ENCODE results near the gene GPBAR1. TPM values are rescaled to one million over a fixed set of nuclear protein-coding genes. Genes with fewer than 3 reads are reported as not detected.

Gene GPBAR1, protein sequence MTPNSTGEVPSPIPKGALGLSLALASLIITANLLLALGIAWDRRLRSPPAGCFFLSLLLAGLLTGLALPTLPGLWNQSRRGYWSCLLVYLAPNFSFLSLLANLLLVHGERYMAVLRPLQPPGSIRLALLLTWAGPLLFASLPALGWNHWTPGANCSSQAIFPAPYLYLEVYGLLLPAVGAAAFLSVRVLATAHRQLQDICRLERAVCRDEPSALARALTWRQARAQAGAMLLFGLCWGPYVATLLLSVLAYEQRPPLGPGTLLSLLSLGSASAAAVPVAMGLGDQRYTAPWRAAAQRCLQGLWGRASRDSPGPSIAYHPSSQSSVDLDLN
- total RNA-seq: 1 to 10 TPM in 4 of 5 donors, under 1 TPM in 1; 0.89 to 2.7 (median 1.2) TPM
- 0.35 TPM for total RNA-seq (2013)
- 0.12 to 1.4 (median 0.76) reads per million in 29 experiments for total RNA-seq

DNA sequence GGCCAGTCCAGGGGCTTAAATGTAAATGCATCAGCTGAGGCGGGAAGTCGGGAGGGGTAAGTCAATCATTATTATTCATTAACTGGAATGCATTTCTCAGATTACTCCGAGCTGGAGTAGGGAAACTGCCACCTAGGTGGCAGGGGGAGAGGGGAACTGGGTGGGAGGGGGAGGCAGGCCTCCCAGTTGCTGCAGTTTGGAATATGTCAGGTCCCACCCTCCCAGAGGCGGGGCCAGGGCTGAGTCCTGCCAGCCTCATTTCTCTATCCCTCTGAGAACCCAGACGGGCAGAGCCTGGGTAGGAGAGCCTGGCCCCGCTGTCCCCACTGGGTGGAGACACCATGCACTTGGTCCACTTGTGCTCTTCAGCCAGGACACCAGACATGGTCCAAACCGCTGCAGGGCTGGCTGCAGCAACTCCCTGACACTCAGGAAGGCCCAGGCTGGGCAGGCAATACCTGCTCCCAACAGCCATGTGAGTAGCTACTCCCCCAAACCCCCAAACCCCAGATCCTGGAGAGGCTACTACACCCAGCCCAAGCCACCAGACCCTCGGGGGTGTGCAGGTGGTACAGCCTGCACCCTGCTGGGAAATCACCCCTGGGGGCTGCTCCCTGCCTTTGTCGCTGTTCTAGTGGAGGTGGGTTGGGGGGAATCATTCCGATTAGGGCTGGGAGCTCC is at the start of gene GPBAR1:
TSS of gene GPBAR1 (plus strand) at position 274 of the 681 bp plus-strand sequence. CDS start 1,710 bp downstream, outside the sequence.
- no peaks in the 10 kb centered on the region for H3K9me3 Mint-ChIP-seq
- WGBS (ENCODE audit: insufficient coverage): 95% methylated on average over 6 of the region's 10 CpGs
- Histone ChIP-seq H3K36me3 (ENCODE audit: control insufficient read depth in 2 of 2, extremely low read depth in 1 of 2, insufficient read depth in 1 of 2, low read length in 1 of 2) (peaks cover 18 to 31% of the 10 kb centered on the region in 2 donors), H3K4me1 (ENCODE audit: control insufficient read depth in 1 of 2, extremely low read depth in 1 of 2, insufficient read depth in 2 of 2, low read length in 2 of 2) (peaks cover 2 to 46% of the 10 kb centered on the region in 2 experiments), H3K27me3 (replicated peaks in 1 of 2; ENCODE audit: control insufficient read depth in 2 of 2, extremely low read depth in 1 of 2, insufficient read depth in 2 of 2, low read length in 1 of 2) (no peaks in the 10 kb centered on the region), H3K27ac (ENCODE audit: low read length) (no peak within 1 kb of the TSS), H3K4me3 (ENCODE audit: control insufficient read depth in 1 of 2, extremely low read depth in 1 of 2, low read length in 1 of 2) (no peak within 1 kb of the TSS), H3K9me3 (no peaks in the 10 kb centered on the region)
- ATAC-seq (replicated peaks in 1 of 4) (no peak), DNase-seq (no peak)
- no peak within 1 kb of the TSS for H3K4me3 Mint-ChIP-seq
- peaks cover 12% of the 10 kb centered on the region for H3K36me3 Mint-ChIP-seq
- POLR2A ChIA-PET: interaction anchor here in 1 of 2 donors (0.6 kb wide), 1 partner anchor 61 kb away, joined by 5 read pairs; no protein-coding TSS in a partner anchor
- CTCF ChIA-PET: interaction anchor here (0.5 to 0.6 kb wide), 2 partner anchors 15 to 36 kb away, joined by 3 read pairs; no protein-coding TSS in a partner anchor
- no peaks in the 10 kb centered on the region for H3K27me3 Mint-ChIP-seq
- peak within 1 kb of the TSS; percentile 52 to 53 for H3K27ac Mint-ChIP-seq
- H3K4me1 Mint-ChIP-seq: peaks cover 19 to 37% (median 19%) of the 10 kb centered on the region in 3 donors

DNA sequence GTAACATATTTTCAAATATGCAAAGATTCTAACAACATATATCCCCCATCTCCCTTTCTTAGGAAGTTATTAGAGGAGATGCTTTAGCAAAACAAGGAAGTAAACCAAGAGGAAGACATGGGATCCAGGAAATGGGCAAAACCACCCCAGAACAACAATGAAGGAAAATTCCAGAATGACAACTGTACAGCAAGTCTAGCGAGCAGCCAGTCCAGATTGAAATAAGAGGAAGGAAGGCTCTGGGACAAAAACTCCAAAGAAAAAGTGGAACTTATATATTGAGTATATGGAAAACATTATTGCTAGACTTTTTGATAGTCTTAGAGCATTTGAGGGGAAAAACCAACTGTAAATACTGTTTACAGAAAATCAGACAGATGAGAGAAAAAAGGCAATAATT is 46.7 kb upstream of the GPBAR1 start:
- no peak overlapping the region for H3K27ac Mint-ChIP-seq
- H3K27me3 ChIP-seq (replicated peaks in 1 of 2; ENCODE audit: control insufficient read depth in 2 of 2, extremely low read depth in 1 of 2, insufficient read depth in 2 of 2, low read length in 1 of 2): peaks cover 0 to 7% of the 10 kb centered on the region in 2 experiments
- no peak overlapping the region for H3K27ac ChIP-seq (ENCODE audit: low read length)
- no CpG with 5 or more reads among the region's 1 CpG for WGBS (ENCODE audit: insufficient coverage)
- ChIA-PET POLR2A (no interaction called here), CTCF (no interaction called here)
- no peak overlapping the region for H3K4me3 Mint-ChIP-seq
- peaks cover 5 to 7% (median 6%) of the 10 kb centered on the region in 3 donors for H3K9me3 Mint-ChIP-seq
- DNase-seq (no peak), ATAC-seq (replicated peaks in 1 of 4) (no peak)
- peaks cover 7 to 9% of the 10 kb centered on the region in 2 experiments for H3K4me1 ChIP-seq (ENCODE audit: control insufficient read depth in 1 of 2, extremely low read depth in 1 of 2, insufficient read depth in 2 of 2, low read length in 2 of 2)
- peaks cover 0 to 2% of the 10 kb centered on the region in 2 donors for H3K27me3 Mint-ChIP-seq
- H3K9me3 ChIP-seq: no peaks in the 10 kb centered on the region
- H3K36me3 Mint-ChIP-seq: peaks cover 10% of the 10 kb centered on the region
- no peak overlapping the region for H3K4me3 ChIP-seq (ENCODE audit: control insufficient read depth in 1 of 2, extremely low read depth in 1 of 2, low read length in 1 of 2)
- no peaks in the 10 kb centered on the region for H3K36me3 ChIP-seq (ENCODE audit: control insufficient read depth in 2 of 2, extremely low read depth in 1 of 2, insufficient read depth in 1 of 2, low read length in 1 of 2)
- H3K4me1 Mint-ChIP-seq: peaks cover 14 to 21% (median 17%) of the 10 kb centered on the region in 3 donors

DNA sequence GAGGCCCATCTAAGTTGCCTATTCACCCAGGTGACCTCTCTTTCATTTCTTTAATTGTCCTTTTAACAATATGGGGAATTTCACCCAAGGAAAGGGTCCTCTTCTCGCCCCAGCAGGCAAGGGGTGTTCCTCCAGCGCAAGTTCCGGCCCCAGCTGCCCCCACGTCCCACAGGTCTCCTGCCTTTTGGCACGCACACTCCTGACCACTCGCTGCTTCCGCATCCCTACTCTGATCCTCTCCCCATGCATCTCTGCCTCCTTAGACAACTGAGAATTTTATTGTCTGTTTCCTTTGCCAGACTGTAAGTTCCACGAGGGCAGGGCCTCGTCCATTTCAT is 44.5 kb upstream of the GPBAR1 start:
- no peaks in the 10 kb centered on the region for H3K27me3 ChIP-seq (replicated peaks in 1 of 2; ENCODE audit: control insufficient read depth in 2 of 2, extremely low read depth in 1 of 2, insufficient read depth in 2 of 2, low read length in 1 of 2)
- H3K4me3 ChIP-seq (ENCODE audit: control insufficient read depth in 1 of 2, extremely low read depth in 1 of 2, low read length in 1 of 2): peak overlapping the region; percentile 55 to 98

DNA sequence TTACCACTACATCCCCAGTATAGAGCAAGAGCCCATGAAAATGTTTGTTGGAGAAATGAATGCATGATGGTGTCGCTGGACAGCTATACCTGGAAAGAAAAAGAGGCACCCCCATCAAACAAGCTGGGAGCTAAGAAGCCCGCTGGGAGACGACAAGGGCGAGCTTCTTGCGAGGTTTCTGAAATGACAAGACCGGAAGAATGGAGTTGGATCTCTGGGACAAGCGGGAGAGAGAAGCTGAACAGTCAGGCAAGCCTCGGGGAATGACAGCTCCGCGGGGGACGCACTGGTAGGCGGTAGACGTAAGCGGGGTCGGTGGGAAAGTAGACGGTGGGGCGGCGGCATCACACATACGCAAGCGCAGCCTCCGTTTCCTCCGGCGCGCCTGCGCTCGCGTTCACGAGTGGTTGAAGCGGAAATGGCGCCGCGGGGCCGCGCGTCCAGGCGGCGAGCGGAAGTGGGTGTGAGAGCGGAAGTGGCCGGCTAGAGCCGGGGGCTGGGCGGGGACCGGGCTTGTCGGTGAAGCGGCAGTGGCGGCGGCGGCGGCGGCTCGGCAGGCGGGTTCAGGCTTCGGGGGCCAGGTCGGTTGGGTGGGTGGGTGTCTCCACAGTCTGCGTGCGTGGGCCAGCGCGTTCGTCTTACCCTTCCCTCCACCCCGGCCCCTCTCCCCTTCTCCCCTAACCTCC is 44.0 kb upstream of the GPBAR1 start, which contains the start of gene ARPC2:
TSS of gene ARPC2 (plus strand) at position 516 of the 686 bp plus-strand sequence. CDS start 282 bp downstream, outside the sequence.
- peak within 1 kb of the TSS; percentile 93 to 98 for H3K4me3 ChIP-seq (ENCODE audit: control insufficient read depth in 1 of 2, extremely low read depth in 1 of 2, low read length in 1 of 2)

More for the DNA sequence above, 44.5 kb upstream of the GPBAR1 start:
- no peak for DNase-seq
- WGBS (ENCODE audit: insufficient coverage): 90% methylated on average over 2 of the region's 9 CpGs
- Mint-ChIP-seq H3K27ac (peak overlapping the region; percentile 94 to 98), H3K4me1 (peaks cover 36 to 42% (median 38%) of the 10 kb centered on the region in 3 donors), H3K4me3 (peak overlapping the region; percentile 90 to 100 (median 90)), H3K9me3 (no peaks in the 10 kb centered on the region), H3K27me3 (peaks cover 0 to 2% of the 10 kb centered on the region in 2 donors), H3K36me3 (peaks cover 14% of the 10 kb centered on the region)
- ChIA-PET POLR2A (interaction anchor here (0.5 to 1.4 kb wide), 12 partner anchors 8 to 424 kb away, joined by 3 to 7 read pairs (median 4); no protein-coding TSS in a partner anchor), CTCF (interaction anchor here (0.6 to 2.0 kb wide), 7 partner anchors 9 to 778 kb away, joined by 3 to 10 read pairs (median 6); partner anchors contain the start of genes AAMP (in 1 of the 2) and PNKD (in 1 of the 2))
- peaks cover 27% of the 10 kb centered on the region in 2 experiments for H3K4me1 ChIP-seq (ENCODE audit: control insufficient read depth in 1 of 2, extremely low read depth in 1 of 2, insufficient read depth in 2 of 2, low read length in 2 of 2)
- H3K36me3 ChIP-seq (ENCODE audit: control insufficient read depth in 2 of 2, extremely low read depth in 1 of 2, insufficient read depth in 1 of 2, low read length in 1 of 2): peaks cover 0 to 16% of the 10 kb centered on the region in 2 donors
- H3K9me3 ChIP-seq: no peaks in the 10 kb centered on the region
- no peak for ATAC-seq (replicated peaks in 1 of 4)
- peak overlapping the region; percentile 96 for H3K27ac ChIP-seq (ENCODE audit: low read length)

DNA sequence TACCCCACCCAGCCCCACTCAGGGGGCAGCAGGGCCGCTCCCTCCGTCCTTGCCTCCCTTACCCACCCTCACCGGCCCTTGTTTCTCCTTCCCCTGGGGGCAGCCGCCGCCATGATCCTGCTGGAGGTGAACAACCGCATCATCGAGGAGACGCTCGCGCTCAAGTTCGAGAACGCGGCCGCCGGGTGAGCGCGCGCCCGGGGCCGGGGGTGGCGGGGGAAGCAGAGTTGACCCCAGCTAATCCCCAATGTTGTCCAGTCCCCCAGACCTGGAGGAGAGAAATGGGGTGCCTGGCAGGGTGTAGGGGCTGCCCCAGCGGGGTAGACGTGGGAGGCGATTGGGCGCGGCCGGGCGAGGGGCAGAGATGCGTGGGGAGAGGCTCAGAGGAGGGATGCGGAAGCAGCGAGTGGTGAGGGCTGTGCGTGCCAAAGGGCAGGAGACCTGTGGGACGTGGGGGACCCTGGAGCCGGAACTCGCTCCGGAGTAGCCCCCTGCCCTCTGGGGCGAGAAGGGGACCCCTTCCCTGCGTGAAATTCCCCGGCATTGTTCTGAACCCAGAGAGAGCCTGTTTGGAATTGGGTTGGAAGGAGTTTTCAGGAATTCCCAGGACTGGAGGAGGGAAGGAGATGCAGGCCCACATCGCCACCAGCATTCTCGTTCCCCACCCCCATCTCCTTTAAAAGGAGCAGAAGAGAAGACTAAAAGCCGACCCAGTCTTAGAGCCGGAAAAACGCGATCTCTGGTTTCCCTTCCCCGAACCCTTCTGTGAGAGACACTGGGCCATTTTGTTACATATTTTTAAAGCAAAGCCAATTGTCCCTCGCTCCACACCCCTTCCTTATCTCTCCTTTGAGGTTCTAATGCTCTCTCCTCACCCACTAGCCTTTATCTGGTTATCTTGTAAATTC is 43.2 kb upstream of the GPBAR1 start:
- WGBS (ENCODE audit: insufficient coverage): under 1% methylated on average over 40 of the region's 47 CpGs
- POLR2A ChIA-PET: interaction anchor here in 1 of 2 donors (1.1 to 4.1 kb wide), 2 partner anchors 12 to 18 kb away, joined by 7 to 36 read pairs; no protein-coding TSS in a partner anchor
- Histone ChIP-seq H3K27ac (ENCODE audit: low read length) (peak overlapping the region; percentile 94), H3K9me3 (no peaks in the 10 kb centered on the region), H3K4me3 (ENCODE audit: control insufficient read depth in 1 of 2, extremely low read depth in 1 of 2, low read length in 1 of 2) (peak overlapping the region; percentile 93 to 98), H3K36me3 (ENCODE audit: control insufficient read depth in 2 of 2, extremely low read depth in 1 of 2, insufficient read depth in 1 of 2, low read length in 1 of 2) (peaks cover 0 to 21% of the 10 kb centered on the region in 2 donors), H3K27me3 (replicated peaks in 1 of 2; ENCODE audit: control insufficient read depth in 2 of 2, extremely low read depth in 1 of 2, insufficient read depth in 2 of 2, low read length in 1 of 2) (no peaks in the 10 kb centered on the region), H3K4me1 (ENCODE audit: control insufficient read depth in 1 of 2, extremely low read depth in 1 of 2, insufficient read depth in 2 of 2, low read length in 2 of 2) (peaks cover 35 to 40% of the 10 kb centered on the region in 2 experiments)
- Mint-ChIP-seq H3K4me1 (peaks cover 48 to 55% (median 51%) of the 10 kb centered on the region in 3 donors), H3K27me3 (no peaks in the 10 kb centered on the region), H3K4me3 (peak overlapping the region; percentile 90 to 100 (median 90)), H3K9me3 (no peaks in the 10 kb centered on the region), H3K36me3 (peaks cover 20% of the 10 kb centered on the region), H3K27ac (peak overlapping the region; percentile 94 to 98)
- ATAC-seq (replicated peaks in 1 of 4): peak; percentile 45 to 68 (median 60)
- DNase-seq: peak; percentile 27 to 73 (median 48)
- CTCF ChIA-PET: interaction anchor here (0.6 to 4.9 kb wide), 6 partner anchors 12 to 256 kb away, joined by 3 to 33 read pairs (median 6); partner anchors contain the start of genes AAMP (in 1 of the 2) and PNKD (in 1 of the 2)

More for the DNA sequence above, 44.0 kb upstream of the GPBAR1 start, which contains the start of gene ARPC2:
- H3K4me1 ChIP-seq (ENCODE audit: control insufficient read depth in 1 of 2, extremely low read depth in 1 of 2, insufficient read depth in 2 of 2, low read length in 2 of 2): peaks cover 30 to 32% of the 10 kb centered on the region in 2 experiments
- under 1% methylated on average over 37 of the region's 60 CpGs for WGBS (ENCODE audit: insufficient coverage)
- CTCF ChIA-PET: interaction anchor here (0.6 to 2.0 kb wide), 7 partner anchors 8 to 778 kb away, joined by 3 to 10 read pairs (median 6); partner anchors contain the start of genes AAMP (in 1 of the 2) and PNKD (in 1 of the 2)
- peak within 1 kb of the TSS; percentile 96 for H3K27ac ChIP-seq (ENCODE audit: low read length)
- H3K27me3 ChIP-seq (replicated peaks in 1 of 2; ENCODE audit: control insufficient read depth in 2 of 2, extremely low read depth in 1 of 2, insufficient read depth in 2 of 2, low read length in 1 of 2): no peaks in the 10 kb centered on the region
- Mint-ChIP-seq H3K36me3 (peaks cover 20% of the 10 kb centered on the region), H3K27me3 (peaks cover 0 to 2% of the 10 kb centered on the region in 2 donors), H3K4me1 (peaks cover 41 to 47% (median 43%) of the 10 kb centered on the region in 3 donors), H3K4me3 (peak within 1 kb of the TSS; percentile 90 to 100 (median 90)), H3K27ac (peak within 1 kb of the TSS; percentile 94 to 98), H3K9me3 (no peaks in the 10 kb centered on the region)
- peak; percentile 75 to 88 (median 79) for ATAC-seq (replicated peaks in 1 of 4)
- POLR2A ChIA-PET: interaction anchor here (0.5 to 1.4 kb wide), 9 partner anchors 8 to 241 kb away, joined by 3 to 7 read pairs (median 4); no protein-coding TSS in a partner anchor
- peaks cover 0 to 21% of the 10 kb centered on the region in 2 donors for H3K36me3 ChIP-seq (ENCODE audit: control insufficient read depth in 2 of 2, extremely low read depth in 1 of 2, insufficient read depth in 1 of 2, low read length in 1 of 2)
- H3K9me3 ChIP-seq: no peaks in the 10 kb centered on the region
- peak; percentile 89 to 98 (median 94) for DNase-seq

All from T-cell (primary cell).